ELF-1 (cell line): ENCODE results near the gene YEATS2.
A peak's percentile ranks its signal among the peaks of the same experiment; 100 is the strongest.
"Not testable (repeated sequence)": the region's sequence is repeated elsewhere in the genome, so short reads cannot be mapped to it uniquely, and the experiment has no call there.

Source experiments
- DNase-seq: peaks from one replicate; pipeline ENCODE4 v3.0.0-alpha.2; 2016; ENCODE audit warnings: low read depth, low spot score

Gene YEATS2

GRCh38 chr3:183697610-183698317 is at the start of gene YEATS2:
TSS of gene YEATS2 (plus strand) at chr3:183697797. CDS start at chr3:183715163, 17,366 bp downstream.
- peak; percentile 86 for DNase-seq

GRCh38 chr3:183650554-183650953 is 47.0 kb upstream of the YEATS2 start:
- DNase-seq = no peak

- DNase-seq = peak; percentile 44
These were observed 44.2 kb upstream of the YEATS2 start for GRCh38 chr3:183653209-183654064.

GRCh38 chr3:183654727-183655126 is 42.9 kb upstream of the YEATS2 start:
- no peak for DNase-seq

GRCh38 chr3:183662099-183662498 is 35.5 kb upstream of the YEATS2 start:
- DNase-seq = no peak

- DNase-seq = no peak
These were observed 32.6 kb upstream of the YEATS2 start for GRCh38 chr3:183664913-183665381.

- no peak for DNase-seq
These were observed 17.5 kb upstream of the YEATS2 start for GRCh38 chr3:183680061-183680460.

GRCh38 chr3:183687705-183688104 is 9.9 kb upstream of the YEATS2 start:
- DNase-seq = no peak

GRCh38 chr3:183688874-183689273 is 8.7 kb upstream of the YEATS2 start:
- DNase-seq = no peak

GRCh38 chr3:183689621-183690020 is 8.0 kb upstream of the YEATS2 start:
- DNase-seq = not testable (repeated sequence)

GRCh38 chr3:183690402-183690995 is 7.1 kb upstream of the YEATS2 start:
- no peak for DNase-seq

- peak; percentile 82 for DNase-seq
These were observed 5.2 kb upstream of the YEATS2 start for GRCh38 chr3:183692436-183692835.

GRCh38 chr3:183695569-183696364 is 1.8 kb upstream of the YEATS2 start:
- peak; percentile 18 for DNase-seq

GRCh38 chr3:183697123-183697609 is 431 bp upstream of the YEATS2 start:
- DNase-seq = no peak

GRCh38 chr3:183698318-183698751 is 738 bp downstream of the YEATS2 start:
- DNase-seq = no peak

- DNase-seq = peak; percentile 21
These were observed 1.2 kb downstream of the YEATS2 start for GRCh38 chr3:183698756-183699155.

GRCh38 chr3:183699238-183699947 is 1.8 kb downstream of the YEATS2 start:
- DNase-seq = peak; percentile 57

- DNase-seq = peak; percentile 35
These were observed 4.1 kb downstream of the YEATS2 start for GRCh38 chr3:183701744-183702143.

GRCh38 chr3:183703892-183704291 is 6.3 kb downstream of the YEATS2 start:
- DNase-seq = not testable (repeated sequence)

GRCh38 chr3:183710231-183710630 is 12.6 kb downstream of the YEATS2 start:
- no peak for DNase-seq

- DNase-seq = no peak
These were observed 13.9 kb downstream of the YEATS2 start for GRCh38 chr3:183711516-183711915.
